ENCODE results near the gene BAIAP2. TPM values are rescaled to one million over a fixed set of nuclear protein-coding genes. Genes with fewer than 3 reads are reported as not detected.

The BAIAP2 gene
- total RNA-seq, 1 donor from 2014 or later, result 27.9 TPM

- peaks cover 50% of the 10 kb centered on the region for H3K4me1 ChIP-seq
- intact Hi-C loops (cut with micrococcal nuclease), result loop anchor here (5.0 kb wide), 1 partner anchor 81 kb away; no protein-coding TSS in a partner anchor
Measured at GRCh38 chr17:81021531-81022343, 13.2 kb upstream of the BAIAP2 start.

GRCh38 chr17:81022344-81022676 is 12.6 kb upstream of the BAIAP2 start:
- no peaks in the 10 kb centered on the region for H3K36me3 ChIP-seq
- no peak for TF ChIP-seq CTCF (IDR thresholded peaks at IDR 0.05; ENCODE audit: borderline replicate concordance)
- H3K27me3 ChIP-seq (ENCODE audit: low read depth), result peaks cover 20% of the 10 kb centered on the region
- H3K4me3 ChIP-seq, result no peak overlapping the region
- no peaks in the 10 kb centered on the region for H3K9me3 ChIP-seq (replicated peaks)
- no peak overlapping the region for H3K27ac ChIP-seq (replicated peaks)
- intact Hi-C loops (cut with micrococcal nuclease), result loop anchor here (5.0 kb wide), 1 partner anchor 80 kb away; no protein-coding TSS in a partner anchor
- H3K4me1 ChIP-seq, result peaks cover 51% of the 10 kb centered on the region
- DNase-seq, result no peak

More at GRCh38 chr17:81021531-81022343, 13.2 kb upstream of the BAIAP2 start:
- Histone ChIP-seq H3K9me3 (replicated peaks) (peaks cover 2% of the 10 kb centered on the region), H3K27me3 (ENCODE audit: low read depth) (peaks cover 15% of the 10 kb centered on the region), H3K36me3 (no peaks in the 10 kb centered on the region), H3K27ac (replicated peaks) (peak overlapping the region; percentile 81), H3K4me3 (no peak overlapping the region)
- no peak for TF ChIP-seq CTCF (IDR thresholded peaks at IDR 0.05; ENCODE audit: borderline replicate concordance)
- DNase-seq, result no peak

GRCh38 chr17:81025065-81025740 is 9.7 kb upstream of the BAIAP2 start:
- no peaks in the 10 kb centered on the region for H3K9me3 ChIP-seq (replicated peaks)
- intact Hi-C loops (cut with micrococcal nuclease), result loop anchor here (5.0 kb wide), 1 partner anchor 67 kb away; no protein-coding TSS in a partner anchor

GRCh38 chr17:81025741-81026129 is 9.2 kb upstream of the BAIAP2 start:
- intact Hi-C loops (cut with micrococcal nuclease), result loop anchor here (5.0 kb wide), 1 partner anchor 67 kb away; no protein-coding TSS in a partner anchor
- peaks cover 36% of the 10 kb centered on the region for H3K4me1 ChIP-seq
- no peak for TF ChIP-seq CTCF (IDR thresholded peaks at IDR 0.05; ENCODE audit: borderline replicate concordance)
- no peak for DNase-seq
- H3K4me3 ChIP-seq, result no peak overlapping the region
- H3K27ac ChIP-seq (replicated peaks), result peak overlapping the region; percentile 16
- peaks cover 40% of the 10 kb centered on the region for H3K27me3 ChIP-seq (ENCODE audit: low read depth)
- H3K9me3 ChIP-seq (replicated peaks), result no peaks in the 10 kb centered on the region
- no peaks in the 10 kb centered on the region for H3K36me3 ChIP-seq

More at GRCh38 chr17:81025065-81025740, 9.7 kb upstream of the BAIAP2 start:
- Histone ChIP-seq H3K4me3 (no peak overlapping the region), H3K27ac (replicated peaks) (no peak overlapping the region), H3K27me3 (ENCODE audit: low read depth) (peaks cover 40% of the 10 kb centered on the region), H3K36me3 (no peaks in the 10 kb centered on the region), H3K4me1 (peaks cover 38% of the 10 kb centered on the region)
- no peak for TF ChIP-seq CTCF (IDR thresholded peaks at IDR 0.05; ENCODE audit: borderline replicate concordance)
- DNase-seq, result no peak

- no peak for TF ChIP-seq CTCF (IDR thresholded peaks at IDR 0.05; ENCODE audit: borderline replicate concordance)
- Histone ChIP-seq H3K27ac (replicated peaks) (peak overlapping the region; percentile 16), H3K36me3 (no peaks in the 10 kb centered on the region), H3K27me3 (ENCODE audit: low read depth) (peaks cover 40% of the 10 kb centered on the region), H3K9me3 (replicated peaks) (no peaks in the 10 kb centered on the region), H3K4me3 (no peak overlapping the region), H3K4me1 (peaks cover 36% of the 10 kb centered on the region)
- intact Hi-C loops (cut with micrococcal nuclease), result loop anchor here (5.0 kb wide), 1 partner anchor 66 kb away; no protein-coding TSS in a partner anchor
- no peak for DNase-seq
Measured at GRCh38 chr17:81026266-81027036, 8.5 kb upstream of the BAIAP2 start.

All from left ventricle myocardium inferior (tissue), 1 donor.